GM19238 (cell line): ENCODE results near the gene SCRT2.

ENCODE experiments used
- DNase-seq: peaks from one replicate; pipeline ENCODE4 v3.0.0; 2011; ENCODE audit warnings: low spot score; ENCODE audit not compliant: insufficient read length

SCRT2 gene

DNA sequence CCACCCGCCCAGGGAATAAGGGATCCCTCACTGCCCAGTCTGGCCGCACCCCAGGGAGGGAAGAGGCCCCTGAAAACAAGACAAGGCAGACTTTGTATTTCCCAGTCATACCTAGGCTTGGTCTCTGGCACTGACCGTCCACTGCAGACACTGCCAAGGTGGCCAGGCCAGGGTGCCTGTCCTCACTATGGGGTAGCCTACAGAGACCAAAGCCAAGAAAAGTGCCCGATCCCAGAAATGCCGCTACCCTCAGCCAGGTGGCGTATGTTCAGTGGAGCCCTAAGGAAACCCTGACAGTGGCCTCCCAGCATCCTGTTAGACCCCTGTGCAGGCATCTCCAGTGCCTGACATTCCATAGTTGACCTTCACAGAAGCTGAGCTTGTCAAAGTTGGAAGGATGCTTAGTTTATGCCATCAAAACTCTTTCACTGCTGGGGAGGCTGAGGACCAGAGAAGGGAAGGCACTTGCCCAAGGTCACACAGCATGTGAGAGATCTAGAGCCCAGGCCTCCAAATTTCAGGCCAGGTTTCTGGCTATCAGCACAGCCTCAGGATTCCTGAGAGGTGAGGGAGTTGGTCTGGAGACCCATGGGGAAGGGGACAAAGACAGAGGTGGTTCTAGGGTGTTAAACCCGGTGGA, 2.5 kb downstream of the SCRT2 start:
- DNase-seq = no peak

DNA sequence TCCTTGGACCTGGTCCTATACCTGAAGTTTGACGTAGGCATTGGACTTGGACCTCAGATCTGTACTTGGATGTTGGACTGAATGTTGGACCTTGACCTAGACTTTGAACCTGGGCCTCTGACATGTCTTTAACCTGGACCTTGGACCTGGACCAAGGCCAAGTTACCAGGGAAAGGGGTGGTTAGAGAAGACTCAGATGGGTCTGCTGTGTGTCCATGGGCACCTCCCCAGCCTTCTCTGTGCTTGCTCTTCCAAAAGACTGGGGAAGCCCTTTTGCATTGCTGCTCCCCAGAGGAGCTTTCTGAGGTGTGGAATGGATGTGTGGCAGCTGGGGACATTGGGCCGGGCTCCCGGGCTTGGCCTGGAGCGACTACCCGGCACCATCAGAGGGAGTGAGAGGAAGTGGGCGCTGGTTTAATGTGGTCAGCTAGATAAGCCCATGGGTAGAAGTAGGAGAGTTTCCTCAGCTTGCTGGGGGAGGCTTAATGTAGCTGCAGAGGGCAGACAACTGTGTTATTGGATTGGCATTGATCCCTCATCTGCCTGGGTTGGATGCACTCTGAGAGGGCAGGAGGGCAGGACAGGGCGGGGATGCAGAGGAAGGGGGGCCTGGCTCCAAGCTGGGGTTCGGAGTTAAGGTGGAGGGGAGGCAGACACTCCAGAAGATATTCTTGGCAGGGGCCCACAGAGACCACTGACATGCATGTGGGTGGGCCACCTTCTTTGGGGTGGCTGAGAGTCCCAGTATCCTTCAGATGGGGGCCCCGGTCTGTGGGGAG, 4.2 kb downstream of the SCRT2 start:
- DNase-seq = no peak

DNA sequence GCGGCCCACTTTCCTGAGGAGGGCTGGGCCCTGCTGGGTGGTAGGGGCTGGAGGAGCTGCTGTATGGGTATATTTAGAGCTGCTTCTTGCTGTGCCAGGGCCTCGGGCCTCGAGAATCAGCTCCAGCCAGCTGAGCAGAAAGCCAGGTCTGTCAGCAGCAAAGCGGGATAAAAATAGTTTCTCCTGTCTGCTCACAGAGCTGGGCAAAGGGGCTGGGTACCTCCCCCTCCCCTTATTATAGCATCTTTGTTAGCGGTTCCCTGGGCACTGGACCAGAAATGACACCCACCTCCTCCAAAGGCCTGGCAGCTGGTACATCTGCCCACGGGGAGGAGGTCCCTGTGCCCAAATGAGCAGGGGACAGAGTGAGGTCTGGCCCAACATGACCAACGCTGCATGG, 6.0 kb downstream of the SCRT2 start:
- no peak for DNase-seq

DNA sequence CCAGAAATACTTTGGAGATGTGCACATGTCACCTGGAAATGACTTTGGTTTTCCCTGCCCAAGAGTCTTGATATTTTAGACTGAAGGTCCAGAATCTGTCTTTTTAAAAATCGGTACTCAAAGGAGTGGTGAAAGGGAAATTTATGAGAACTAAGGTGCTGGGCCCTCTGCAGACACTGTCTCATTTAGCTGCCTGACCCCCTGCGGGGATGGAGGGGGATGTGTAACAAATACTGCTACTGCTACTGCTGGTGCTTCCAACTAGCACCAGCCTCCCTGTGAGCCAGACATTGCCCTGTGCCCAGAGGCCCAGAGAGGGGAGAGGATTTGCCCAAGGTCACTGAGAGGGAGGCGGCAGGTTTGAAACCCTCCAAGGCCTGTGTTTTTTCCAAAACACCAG, 7.0 kb downstream of the SCRT2 start:
- no peak for DNase-seq

DNA sequence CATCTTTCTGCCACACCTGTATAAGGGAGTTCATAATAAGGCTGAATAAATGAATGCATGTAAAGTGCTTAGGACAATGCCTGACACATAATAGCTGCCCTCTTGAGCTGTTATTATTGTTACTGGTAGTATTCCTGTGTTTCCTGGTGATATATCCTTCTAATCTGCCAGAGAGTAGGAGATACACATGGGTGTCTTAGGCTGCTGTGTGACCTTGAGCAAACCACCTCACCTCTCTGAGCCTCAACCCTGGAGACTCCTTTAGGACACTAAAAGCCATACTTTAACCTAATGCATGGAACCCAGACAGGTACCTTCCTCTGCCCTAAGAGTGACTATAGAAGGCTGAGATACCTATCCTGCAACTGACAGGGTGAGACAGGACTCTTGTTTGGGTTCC, 7.6 kb downstream of the SCRT2 start:
- no peak for DNase-seq

DNA sequence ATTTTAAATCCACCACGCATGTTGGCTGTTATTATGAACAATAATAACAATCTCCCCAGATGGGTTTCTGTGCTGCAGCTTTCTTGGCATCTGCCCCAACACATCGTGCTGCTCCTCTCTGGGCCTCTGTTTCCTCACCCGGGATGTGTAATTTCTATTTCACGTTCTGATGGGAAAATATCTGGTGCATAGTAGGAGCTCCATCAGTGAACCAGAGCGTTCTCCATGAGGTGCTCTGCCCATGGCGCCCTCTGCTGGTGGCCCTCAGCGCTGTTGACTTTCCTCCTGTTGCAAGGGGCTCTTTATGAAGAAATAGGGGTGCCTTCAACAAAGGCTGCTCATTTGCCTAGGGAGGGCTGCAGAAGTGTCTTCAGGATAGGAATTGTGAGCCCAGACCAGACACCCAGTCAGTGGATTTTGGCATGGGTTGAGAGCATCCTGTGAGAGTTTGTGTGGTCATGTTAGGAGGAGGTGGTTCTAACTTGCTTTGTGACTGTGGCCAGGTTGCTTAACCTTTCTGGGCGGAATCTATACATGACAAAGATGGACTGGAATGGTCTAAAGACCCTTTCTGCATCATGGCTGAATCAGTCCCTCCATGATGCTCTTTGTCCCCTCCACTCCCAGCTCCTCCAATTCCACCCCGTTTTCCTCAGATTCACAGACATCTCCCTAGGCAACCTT, 8.1 kb downstream of the SCRT2 start:
- DNase-seq = peak; percentile 51

DNA sequence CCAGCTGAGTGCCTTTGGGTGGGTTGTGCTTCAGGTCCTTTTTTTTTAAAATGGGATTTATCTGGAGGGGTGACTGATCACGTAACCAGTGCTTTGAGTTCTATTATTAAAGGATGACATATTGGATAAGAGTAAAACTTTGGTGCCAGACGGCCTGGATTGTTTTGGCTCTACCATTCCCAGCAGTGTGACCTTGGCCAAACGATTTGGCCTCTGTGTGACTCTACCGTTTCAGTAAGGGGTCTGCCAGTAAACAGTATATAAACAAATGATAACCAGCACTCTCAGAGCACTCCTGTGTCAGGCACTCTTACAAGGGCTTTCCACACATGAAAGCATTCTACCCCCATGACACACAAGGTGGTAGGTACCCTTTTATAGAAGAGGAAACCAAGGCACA, 8.7 kb downstream of the SCRT2 start:
- no peak for DNase-seq

DNA sequence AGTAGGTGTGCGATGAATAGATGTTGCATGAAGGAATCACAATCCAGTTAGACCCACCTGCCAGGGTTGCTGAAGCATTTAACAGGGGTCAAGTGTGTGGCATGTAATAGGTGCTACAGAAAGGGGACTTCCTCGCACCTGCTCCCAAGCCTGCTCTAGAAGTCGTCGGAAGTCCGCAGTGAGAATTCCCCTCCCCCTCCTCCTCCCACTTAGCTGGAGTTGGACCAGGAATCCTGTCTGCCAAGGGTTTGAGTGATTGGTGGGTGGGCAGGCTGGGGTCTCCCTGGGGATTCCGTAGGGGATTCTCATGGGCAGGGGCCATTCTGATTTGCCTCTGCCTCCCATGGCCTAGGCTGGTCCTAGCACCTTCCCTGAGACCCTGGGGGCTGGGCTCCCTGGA, 10.3 kb downstream of the SCRT2 start:
- no peak for DNase-seq

DNA sequence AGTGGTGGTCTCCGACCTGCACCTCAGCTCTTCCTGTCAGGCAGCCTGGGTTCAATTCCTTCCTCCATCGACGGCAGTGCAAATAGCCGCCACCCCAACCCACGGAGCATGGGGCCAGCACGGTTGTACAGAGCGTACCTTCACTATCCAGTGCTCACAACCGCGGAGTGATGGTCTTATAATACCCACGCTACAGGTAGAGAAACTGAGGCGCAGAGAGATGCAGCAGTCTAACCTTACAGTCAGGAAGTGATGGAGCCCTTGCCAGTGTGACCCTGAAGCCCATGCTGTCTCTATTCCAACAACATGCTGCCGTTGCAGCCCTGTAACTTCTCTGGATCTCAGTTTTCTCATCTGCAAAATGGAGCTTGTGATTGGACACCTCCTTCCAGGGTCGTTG, 11.0 kb downstream of the SCRT2 start:
- DNase-seq = no peak

DNA sequence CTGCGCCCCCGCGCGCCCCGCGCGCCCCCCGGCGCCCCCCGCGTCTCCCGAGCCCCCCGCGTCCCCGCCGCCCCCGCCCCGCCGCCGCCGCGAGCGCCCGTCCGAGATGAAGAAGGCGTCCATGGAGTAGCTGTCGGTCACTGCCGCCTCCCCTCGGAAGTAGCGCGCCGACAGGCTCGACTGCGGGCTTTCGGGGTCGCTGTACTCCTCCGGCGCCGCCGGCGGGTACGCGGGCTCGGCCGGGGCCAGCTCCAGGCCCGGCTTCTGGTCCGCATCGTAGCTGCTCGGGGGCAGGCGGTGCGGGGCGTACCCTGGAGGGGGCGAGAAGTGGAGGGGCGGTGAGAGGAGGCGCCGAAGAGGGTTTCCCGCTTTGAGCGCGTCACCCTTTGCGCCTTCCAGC, 11.5 kb downstream of the SCRT2 start:
- no peak for DNase-seq

DNA sequence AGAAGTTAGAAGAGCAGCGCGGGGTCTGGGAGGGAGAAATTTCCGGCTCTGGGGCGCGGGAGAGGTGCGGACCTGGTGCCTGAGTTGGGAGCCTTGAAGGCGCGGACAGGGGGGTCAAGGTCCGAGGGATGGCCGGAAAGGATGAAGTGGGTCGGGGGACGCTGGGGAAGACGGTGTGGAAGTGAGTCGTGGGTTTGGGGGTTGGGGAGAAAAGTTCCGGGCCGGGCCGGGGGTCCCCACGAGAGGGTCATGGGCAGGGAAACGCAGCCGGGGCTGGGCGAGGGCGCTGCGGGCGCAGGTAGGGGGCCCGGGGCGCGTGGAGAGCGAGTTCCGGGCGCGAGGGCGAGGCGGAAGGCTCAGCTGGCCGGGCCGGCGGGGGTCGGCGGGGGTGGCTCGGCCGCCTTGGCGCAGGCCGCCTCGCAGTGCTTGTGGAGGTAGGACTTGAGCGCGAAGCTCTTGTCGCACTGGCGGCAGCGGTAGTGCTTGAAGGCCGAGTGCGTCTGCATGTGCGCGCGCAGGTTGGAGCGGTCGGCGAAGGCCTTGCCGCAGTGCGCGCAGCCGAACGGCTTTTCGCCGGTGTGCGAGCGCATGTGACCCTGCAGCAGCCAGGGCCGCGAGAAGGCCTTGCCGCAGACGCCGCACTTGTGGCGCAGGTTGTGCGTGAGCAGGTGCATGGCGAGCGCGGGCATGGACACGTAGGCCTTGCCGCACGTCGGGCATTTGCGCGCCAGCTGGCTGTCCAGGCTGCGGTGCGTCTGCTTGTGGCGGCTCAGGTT, 12.1 kb downstream of the SCRT2 start:
- DNase-seq = no peak

DNA sequence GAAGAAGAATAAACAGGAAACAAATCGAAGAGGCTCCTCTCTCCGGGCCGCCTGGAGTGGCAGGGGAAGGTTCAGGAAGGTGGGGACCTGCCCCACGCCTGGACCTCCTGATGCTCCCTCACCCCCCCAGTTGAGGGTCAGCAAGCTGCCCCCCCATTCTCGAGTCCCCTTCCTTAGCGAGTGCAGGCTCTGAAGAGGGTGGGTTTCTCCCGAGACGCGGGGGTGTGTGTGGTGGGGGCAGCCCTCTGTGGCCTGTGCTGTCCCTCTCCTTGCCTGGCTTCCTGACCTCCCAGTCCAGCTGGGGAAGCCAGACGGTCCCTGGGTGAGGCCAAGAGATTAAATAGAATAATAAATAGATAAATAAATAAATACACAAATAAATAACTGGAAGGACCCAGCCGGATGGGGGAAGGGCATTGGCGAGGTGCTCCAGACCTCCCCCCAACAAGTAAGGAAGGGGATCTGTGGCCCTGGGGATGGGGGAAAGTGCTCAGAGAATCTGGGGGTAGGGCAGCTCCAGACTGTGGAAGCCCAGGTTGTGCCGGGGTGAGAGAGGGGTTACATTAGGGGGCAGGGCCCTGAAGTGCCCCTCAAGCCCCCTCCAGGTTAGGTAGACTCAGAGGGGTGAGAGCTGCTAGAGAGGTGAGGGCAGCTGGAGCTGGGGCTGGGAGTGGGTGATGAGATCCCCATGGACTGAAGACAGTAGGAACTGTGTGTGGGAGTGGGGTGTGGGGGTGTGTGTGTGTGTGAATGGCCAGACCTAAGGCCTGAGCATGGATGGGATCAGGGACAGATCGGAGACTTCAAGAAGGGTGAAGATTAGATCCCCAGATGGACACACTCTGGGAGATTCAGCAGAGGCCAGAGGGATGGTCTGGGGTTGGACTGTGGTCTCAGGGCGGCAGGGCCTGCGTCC, 13.1 kb downstream of the SCRT2 start:
- no peak for DNase-seq

DNA sequence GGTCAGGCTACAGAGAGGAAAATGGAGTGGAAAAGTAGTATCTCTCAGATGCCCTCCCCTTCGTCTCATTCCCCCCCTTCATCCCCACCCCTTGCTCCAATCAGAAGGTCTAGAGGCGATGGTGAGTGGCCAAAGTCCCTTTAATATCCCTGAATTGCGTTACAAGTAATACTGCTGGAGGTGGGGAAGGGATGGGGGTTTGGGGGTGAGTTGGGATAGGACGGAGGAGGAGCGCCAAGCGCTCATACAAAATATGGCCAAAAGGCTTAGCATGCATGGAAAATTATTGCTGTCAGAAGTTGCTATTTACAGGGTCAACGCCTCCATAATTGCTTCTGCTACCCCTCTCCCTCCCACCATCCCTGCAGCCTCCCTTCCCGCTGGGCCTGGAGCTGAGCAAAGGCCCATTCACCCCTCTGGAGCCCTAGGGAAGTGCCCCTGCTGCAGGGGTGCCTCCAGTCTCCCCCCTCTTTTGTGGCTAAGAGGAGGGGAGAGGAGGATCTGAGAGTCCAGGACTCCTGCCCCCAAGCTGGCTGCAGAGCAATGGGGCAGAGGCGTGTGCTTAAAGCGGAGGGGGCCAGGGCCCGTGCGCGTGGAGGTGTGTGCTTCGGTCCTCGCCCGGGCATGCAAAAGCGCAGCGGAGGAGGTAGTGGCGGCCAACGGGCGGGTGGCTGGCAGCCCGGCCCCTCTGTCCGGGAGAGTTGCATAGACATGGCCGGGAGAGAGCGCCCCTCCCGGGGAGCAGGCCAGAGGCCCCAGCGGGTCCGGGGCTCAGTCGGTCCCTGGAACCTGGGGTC, 13.9 kb downstream of the SCRT2 start:
- no peak for DNase-seq

DNA sequence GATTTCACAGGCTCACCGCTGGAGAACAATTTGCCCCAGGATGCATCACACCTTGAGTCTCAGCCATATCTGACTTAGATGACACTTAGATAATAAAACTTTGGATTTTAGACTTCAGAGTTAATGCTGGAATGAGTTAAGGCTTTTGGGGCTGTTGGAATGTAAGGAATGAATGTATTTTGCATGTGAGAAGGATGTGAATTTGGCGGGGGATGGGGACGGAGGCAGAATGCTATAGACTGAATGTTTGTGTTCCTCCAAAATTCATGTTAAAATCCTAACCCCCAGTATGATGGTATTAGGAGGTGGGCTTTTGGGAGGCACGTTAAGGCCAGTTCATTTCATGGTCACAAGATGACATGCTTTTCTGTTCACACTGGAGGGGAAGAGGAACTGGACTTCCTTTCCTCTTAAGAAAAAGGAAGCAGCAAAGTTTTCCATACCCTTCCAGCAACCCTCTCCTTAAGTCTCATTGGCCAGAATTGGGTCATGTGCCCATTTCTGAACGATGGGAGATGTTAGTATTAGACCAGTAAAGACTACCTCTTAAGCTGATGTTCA, 16.8 kb downstream of the SCRT2 start:
- DNase-seq = no peak

DNA sequence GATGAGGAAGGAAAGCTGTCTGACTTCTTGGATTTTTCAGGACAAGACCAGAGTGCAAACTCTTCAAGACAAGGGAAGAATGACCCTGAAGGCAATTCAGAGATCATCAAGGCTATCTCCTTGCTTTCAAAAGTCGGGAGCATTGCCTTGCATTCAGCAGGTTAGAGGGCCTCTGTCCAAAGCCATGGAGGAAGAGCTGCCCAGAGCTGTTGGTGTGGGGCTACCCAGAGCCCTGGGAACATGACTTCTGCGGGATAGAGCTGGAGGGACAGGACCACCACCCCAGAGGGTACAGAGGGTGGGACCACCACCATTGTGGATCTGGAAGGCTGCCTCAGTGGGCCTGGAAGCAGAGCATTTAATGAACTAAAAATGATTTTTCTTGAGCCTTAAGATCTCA, 17.4 kb downstream of the SCRT2 start:
- no peak for DNase-seq

DNA sequence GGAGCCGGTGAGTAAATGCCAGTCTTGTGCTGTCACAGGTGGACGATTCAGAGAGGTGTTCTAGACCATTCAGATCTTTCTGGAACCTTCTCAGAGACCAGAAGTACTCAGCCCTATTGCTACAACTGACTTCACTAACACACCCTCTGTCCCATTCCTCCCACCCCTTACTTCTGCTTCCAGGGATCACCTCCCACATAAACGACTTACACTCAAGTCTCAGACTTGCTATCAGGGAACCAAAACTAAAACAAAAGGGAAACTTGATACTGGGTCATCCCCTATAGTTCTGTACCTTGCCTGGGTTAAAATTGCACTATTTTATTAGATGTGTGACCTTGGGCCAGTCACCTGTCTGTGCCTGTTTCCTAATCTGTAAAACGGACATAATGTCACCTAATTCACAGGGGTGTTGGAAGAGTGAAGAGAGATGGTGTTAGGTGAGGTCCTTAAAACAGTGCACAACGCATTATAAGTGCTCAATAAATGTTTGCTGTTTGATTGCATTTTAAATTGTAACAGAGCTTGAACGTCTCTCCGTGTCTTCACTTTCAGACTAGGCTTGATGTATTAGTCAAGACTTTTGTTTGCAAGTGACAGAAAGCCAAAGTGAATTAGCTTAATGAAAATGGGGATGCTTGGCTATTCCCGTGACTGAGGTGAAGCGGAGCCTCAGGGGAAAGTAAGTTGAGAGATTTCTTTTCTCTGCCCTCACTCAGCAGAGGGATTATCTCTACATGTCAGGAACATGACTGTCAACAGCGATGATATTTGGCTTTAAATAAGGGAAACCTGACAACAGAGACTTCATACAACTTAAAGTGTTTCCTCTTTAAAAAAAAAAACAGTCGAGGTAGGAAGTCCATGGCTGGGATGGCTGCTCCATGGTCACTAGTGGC, 19.6 kb downstream of the SCRT2 start:
- DNase-seq = no peak

DNA sequence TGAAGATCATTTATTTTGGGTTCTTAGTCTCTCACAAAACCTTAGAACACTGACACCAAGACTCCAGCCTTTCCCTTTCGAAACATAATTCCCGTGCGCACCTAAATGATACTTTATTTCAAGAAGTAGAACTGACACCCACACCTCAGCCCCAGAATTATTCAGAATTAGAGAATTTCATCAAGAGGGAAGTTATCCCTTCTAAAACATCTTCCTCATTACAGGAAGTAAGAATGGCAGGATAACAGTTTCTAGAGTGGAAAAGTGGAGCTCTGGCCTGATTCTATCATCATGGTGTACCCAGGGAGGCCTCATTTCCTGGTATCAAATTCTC, 21.2 kb downstream of the SCRT2 start:
- no peak for DNase-seq

DNA sequence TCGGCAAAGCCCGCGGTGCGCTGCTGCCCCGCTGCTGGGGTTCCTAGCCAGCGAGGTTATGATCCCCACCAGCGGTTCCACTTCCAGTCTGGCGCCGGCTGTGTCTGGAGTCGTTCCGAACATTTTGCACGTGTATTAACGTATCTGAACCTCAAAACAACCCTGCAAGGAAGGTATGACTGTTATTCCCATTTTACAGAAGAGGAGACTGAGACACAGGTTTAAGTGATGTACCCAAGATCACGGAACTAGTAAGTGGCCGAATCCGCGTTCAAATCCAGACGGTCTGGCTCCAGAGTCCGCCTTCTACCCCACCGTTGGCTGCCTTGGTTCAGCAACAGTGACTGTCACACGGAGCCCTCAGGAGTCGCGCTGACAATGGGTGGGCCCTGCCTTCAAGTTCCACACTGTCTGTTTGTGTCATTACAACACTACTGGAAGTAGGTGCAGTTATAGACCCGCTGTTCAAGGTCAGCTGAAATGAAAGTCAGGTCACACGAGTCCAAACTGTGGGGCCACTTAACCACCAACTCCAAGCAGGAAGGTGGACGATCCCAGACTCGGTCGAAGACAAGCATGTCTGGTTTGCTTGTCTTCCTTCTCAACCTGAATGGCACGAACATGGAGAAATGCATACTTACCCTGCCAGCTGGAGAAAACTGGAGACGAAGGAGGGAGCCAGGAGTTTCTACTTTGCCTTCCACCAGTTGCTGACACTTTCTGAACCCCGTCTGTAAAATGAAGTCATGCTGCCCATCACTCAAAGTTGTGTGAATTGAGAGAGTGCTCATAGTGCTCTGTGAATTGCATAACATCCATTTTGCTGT, 21.8 kb downstream of the SCRT2 start:
- DNase-seq = no peak
